ENCODE data around the gene NTN1. TPM values are rescaled to one million over a fixed set of nuclear protein-coding genes. Genes with fewer than 3 reads are reported as not detected.

NTN1 gene
- total RNA-seq, 1 experiment from 2014 or later: 4.9 TPM

DNA sequence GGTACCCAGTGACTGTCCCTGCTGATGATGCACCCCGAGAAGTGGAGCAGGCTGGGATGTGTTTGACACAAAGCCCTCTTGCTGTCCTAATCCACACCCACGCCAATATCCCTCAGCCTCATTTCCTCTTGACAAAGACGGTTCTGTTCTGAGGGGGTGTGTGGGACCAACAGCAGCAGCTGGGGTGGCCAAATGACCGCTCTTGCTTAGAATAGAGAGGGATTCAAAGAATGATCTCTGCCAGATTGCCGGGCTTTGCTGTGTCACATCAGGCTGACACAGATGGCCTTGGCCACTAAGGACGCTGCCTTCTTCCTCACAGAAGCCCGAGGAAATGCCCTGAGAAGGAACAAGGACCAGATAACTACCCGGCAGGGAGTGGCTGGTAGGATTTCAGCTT is 250.7 kb downstream of the NTN1 start:
- DNase-seq (ENCODE audit: low spot score): no peak

- no peak for DNase-seq (ENCODE audit: low spot score)
Observed at GRCh38 chr17:9272501-9273200, 251.3 kb downstream of the NTN1 start.

- DNase-seq (ENCODE audit: low spot score): no peak
Observed at GRCh38 chr17:9273428-9274391, 252.4 kb downstream of the NTN1 start.

DNA sequence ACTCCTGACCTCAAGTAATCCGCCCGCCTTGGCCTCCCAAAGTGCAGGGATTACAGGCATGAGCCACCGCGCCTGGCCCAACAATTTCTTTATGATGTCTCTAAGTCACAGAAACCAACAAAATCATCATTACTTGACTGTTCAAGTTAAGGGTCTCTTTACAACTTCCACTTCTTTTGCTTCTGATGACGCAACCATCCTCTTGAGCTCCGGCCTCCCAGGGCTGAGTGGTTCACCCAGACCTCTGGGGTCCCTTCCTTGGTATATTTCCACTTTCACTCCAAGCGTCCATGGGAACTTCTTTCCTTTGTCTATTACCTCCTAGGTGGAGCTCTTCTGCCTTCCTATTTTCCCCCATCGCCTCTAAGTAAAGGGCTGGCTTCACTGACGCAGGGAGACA is 253.7 kb downstream of the NTN1 start:
- DNase-seq (ENCODE audit: low spot score): no peak

DNA sequence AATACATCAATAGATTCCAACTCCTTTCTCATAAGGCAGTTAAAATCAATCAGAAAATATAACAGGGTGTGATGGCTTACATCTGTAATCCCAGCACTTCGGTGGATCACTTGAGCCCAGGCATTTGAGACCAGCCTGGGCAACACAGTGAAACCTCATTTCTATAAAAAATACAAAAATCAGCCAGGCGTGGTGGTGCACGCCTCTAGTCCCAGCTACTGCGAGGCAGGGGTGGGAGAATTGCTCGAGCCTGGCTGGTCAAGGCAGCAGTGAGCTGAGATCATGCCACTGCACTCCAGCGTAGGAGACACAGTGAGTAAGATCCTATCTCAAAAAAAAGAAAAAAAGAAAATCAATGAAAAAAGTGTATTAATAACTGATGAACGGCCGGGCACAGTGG is 258.6 kb downstream of the NTN1 start:
- no peak for DNase-seq (ENCODE audit: low spot score)

DNA sequence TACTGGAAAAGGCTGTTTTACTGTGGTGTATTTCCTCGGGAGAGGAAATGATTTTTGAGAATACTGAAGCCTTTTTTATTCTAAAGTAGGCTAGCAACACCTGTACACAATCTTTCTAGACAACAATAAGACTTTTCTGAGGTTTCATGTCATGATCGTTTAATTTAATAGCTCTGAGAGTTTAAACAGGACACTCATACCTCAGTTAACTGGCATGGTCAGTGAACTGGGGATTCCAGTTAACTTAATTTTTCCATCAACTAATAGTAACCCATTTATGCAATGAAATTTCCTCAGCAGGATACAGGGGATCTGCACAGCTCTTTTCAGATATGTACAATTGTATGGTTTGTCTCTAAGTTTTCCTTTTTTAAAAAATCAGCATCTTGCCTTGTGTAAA is 262.6 kb downstream of the NTN1 start:
- no peak for DNase-seq (ENCODE audit: low spot score)

DNA sequence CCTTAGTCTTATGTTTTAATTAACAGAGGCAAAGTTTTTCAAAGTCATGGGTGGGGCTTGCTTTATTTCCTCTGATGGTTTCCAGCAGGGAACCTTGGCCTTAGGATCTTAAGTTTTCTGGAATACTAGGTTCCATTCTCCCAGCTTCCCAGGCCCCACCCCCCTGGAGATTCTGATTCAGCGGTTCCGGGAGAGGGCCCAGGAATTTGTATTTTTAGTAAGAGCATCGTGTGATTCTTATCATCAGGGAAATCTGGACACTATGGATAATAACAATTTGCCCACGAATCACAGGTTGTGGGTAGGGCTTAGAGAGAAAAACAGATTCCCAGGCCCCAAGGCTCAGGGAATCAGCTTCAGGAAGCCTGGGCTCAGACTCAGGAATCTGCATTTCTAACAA is 263.6 kb downstream of the NTN1 start:
- no peak for DNase-seq (ENCODE audit: low spot score)

- DNase-seq (ENCODE audit: low spot score): no peak
Observed at GRCh38 chr17:9285602-9286427, 264.5 kb downstream of the NTN1 start.

DNA sequence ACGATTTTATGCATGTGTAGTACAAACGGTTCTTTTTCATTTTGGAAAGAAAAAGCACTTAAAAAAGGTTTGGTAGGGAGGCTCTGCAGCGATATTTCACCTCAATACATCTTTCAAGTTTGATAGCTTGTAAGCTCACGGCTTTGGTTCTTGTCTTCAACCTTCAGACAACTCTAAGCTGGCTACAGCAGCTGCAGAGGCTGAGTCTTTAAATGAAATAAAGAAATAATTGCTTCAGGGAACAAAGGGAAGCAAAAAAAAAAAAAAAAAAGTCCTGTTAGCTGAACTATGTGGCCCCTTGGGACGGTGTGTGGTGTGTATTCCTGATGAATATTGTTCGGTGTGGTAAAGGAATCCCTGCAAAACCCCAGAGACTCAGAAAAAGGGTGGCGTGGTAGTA is 265.1 kb downstream of the NTN1 start:
- DNase-seq (ENCODE audit: low spot score): no peak

- DNase-seq (ENCODE audit: low spot score): no peak
Observed at GRCh38 chr17:9287306-9287705, 266.0 kb downstream of the NTN1 start.

GRCh38 chr17:9290226-9290613 is 268.9 kb downstream of the NTN1 start:
- no peak for DNase-seq (ENCODE audit: low spot score)

GRCh38 chr17:9291912-9292560 is 270.7 kb downstream of the NTN1 start:
- DNase-seq (ENCODE audit: low spot score): peak; percentile 22

- DNase-seq (ENCODE audit: low spot score): no peak
Observed at GRCh38 chr17:9292561-9292941, 271.2 kb downstream of the NTN1 start.

Other genes starting within 250 kb of the NTN1 start
- gene MFSD6L, start 222.1 kb upstream of the NTN1 start, total RNA-seq (2014; rRNA removed; shearing (Covaris generic)): not detected in 2 replicates
- not detected in 2 replicates for gene PIK3R6, start 153.8 kb upstream of the NTN1 start, total RNA-seq (2014; rRNA removed; shearing (Covaris generic))
- 0.14 TPM in 1 of 2 replicates, not detected in the other for gene PIK3R5, start 55.8 kb upstream of the NTN1 start, total RNA-seq (2014; rRNA removed; shearing (Covaris generic))

Data from A172 (cell line).